SH-SY5Y (cell line): ENCODE results near the gene RAB3C.

Experiments used
- GATA2 ChIP-seq: IDR thresholded peaks from 2 replicates; pipeline ENCODE4 v1.6.1; 2011; ENCODE audit warnings: mild to moderate bottlenecking, low read depth, low read length
- GATA3 ChIP-seq: IDR thresholded peaks from 2 replicates; pipeline ENCODE4 v1.6.1; 2011; ENCODE audit warnings: low read depth, mild to moderate bottlenecking, low read length, moderate library complexity

GRCh38 chr5:58760222-58760621 is 177.3 kb downstream of the RAB3C start:
- no peak for TF ChIP-seq GATA2
- TF ChIP-seq GATA3, result no peak
